Measurements from ENCODE around the gene TIMM44. TPM values are rescaled to one million over a fixed set of nuclear protein-coding genes. Genes with fewer than 3 reads are reported as not detected.

TIMM44 gene
- total RNA-seq, 1 experiment from 2014 or later: 114 TPM

DNA sequence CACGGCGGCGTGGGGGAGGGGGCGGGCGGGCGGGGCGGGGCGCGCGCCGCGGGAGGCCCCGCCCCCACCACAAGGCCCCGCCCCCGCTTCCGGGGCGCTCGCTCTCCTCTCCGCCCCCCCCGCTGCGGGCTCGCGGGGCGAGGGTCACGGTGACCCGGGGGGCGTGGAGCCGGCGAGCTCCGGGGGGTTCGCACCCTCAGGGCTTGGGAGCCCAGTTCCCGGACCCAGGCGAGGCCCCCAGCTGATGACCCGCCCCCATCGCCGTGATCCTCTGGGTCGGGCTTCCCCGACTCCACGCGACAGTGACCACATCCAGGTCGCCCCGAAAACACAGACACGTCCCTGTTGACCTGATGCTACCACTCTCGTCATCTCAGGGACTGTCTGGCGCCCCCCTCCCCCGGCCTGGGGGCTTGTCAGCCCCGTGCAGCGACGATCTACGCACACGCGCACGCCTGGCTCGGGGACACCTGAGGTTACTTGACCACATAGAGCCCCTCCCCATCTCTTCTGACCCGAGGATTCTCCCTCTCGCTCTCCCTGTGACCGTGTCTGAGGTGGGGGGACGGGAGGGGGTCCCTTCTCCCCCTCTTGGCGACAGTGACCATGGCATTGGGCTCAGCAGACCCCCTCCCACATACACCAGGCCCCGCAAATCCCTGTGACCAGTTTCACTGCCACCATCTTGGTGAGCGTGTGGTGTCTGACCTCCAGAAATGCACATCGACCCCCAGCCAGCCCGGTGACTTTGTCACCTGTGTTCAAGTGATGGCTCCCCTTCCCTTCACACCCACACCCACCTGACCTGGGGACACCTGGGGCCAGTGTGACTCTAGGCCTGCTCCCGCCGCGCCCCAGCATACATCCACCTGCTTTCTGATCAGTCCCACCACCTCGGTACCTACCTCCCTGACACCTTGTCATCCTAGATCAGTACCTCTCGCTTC lies 39.1 kb downstream of the TIMM44 start:
- H3K23ac ChIP-seq (ENCODE audit: insufficient read length, low read depth, low read length): no peak overlapping the region
- TF ChIP-seq CTCF (conservative IDR thresholded peaks at IDR 0.05): no peak
- H4K91ac ChIP-seq (ENCODE audit: insufficient read length, low read depth, low read length): no peak overlapping the region
- H3K9me3 Mint-ChIP-seq: no peaks in the 10 kb centered on the region; a peak in 3 of 5 replicates
- no peak for DNase-seq
- peaks cover 15 to 24% of the 10 kb centered on the region in 2 experiments for H3K4me1 Mint-ChIP-seq
- H2BK120ac ChIP-seq (ENCODE audit: low read depth, low read length, poor library complexity, severe bottlenecking): no peak overlapping the region
- H2AK5ac ChIP-seq (ENCODE audit: insufficient read length, low read length): no peak overlapping the region
- no peaks in the 10 kb centered on the region for H3K27me3 ChIP-seq (ENCODE audit: insufficient read depth, low read length)
- no peak overlapping the region for H4K5ac ChIP-seq (ENCODE audit: insufficient read length, low read depth, low read length)
- H3K79me2 ChIP-seq (ENCODE audit: insufficient read depth, low read length): peaks cover 6% of the 10 kb centered on the region; the same call in 1 of the 2 replicates
- H3K27ac ChIP-seq (ENCODE audit: insufficient read length, low read depth, low read length): no peak overlapping the region
- H3K56ac ChIP-seq (ENCODE audit: insufficient read length, low read depth, low read length): no peak overlapping the region
- H2AFZ ChIP-seq (ENCODE audit: low read length): no peak overlapping the region
- H3K27ac Mint-ChIP-seq: peak overlapping the region; percentile 81 to 97 (median 94); a peak in 5 of 7 replicates
- no peaks in the 10 kb centered on the region for H4K20me1 ChIP-seq (ENCODE audit: control insufficient read depth, insufficient read depth, insufficient read length)
- H2BK15ac ChIP-seq (ENCODE audit: low read depth, low read length): no peak overlapping the region
- WGBS (ENCODE audit: extremely low coverage, insufficient read length, low lambda C conversion rate): no CpG with 5 or more reads among the region's 68 CpGs
- no peaks in the 10 kb centered on the region for H3K9me3 ChIP-seq (ENCODE audit: control insufficient read depth, low read depth, low read length)
- peaks cover 3% of the 10 kb centered on the region for H3K27me3 Mint-ChIP-seq (ENCODE audit: low read depth)
- peaks cover 10 to 20% (median 12%) of the 10 kb centered on the region in 3 experiments for H3K36me3 Mint-ChIP-seq (ENCODE audit: insufficient read depth in 1 of 3, low read depth in 3 of 3)
- no peak overlapping the region for H2BK20ac ChIP-seq (ENCODE audit: low read depth, low read length, poor library complexity, severe bottlenecking)
- no peak overlapping the region for H3T11ph ChIP-seq (ENCODE audit: low read length)
- peak overlapping the region; percentile 52 for H3K18ac ChIP-seq (ENCODE audit: insufficient read length, low read depth, low read length)
- peak overlapping the region; percentile 86 to 93 for H3K4me3 Mint-ChIP-seq
- H4K8ac ChIP-seq (replicated peaks; ENCODE audit: insufficient read length, low read depth, low read length): no peak overlapping the region
- 0 out of 2 replicates have a peak, but pooled peaks cover 4% of the 10 kb centered on the region for H3K4me1 ChIP-seq (ENCODE audit: insufficient read depth, low read length)
- H2BK5ac ChIP-seq (ENCODE audit: insufficient read length, low read length): no peak overlapping the region
- no peak overlapping the region for H2BK12ac ChIP-seq (ENCODE audit: insufficient read length, low read depth, low read length)
- peak overlapping the region; percentile 73 for H3K14ac ChIP-seq (ENCODE audit: insufficient read depth, low read length)
- peak overlapping the region; percentile 91 for H3K4me2 ChIP-seq (ENCODE audit: insufficient read depth, insufficient read length, low read length)
- H3K4ac ChIP-seq (ENCODE audit: low read depth, low read length): no peak overlapping the region
- H3K79me1 ChIP-seq (ENCODE audit: insufficient read depth, low read depth, low read length, poor library complexity, severe bottlenecking): no peaks in the 10 kb centered on the region
- peak overlapping the region; percentile 12 for H3K9ac ChIP-seq (ENCODE audit: extremely low read depth, insufficient read length, low read length)
- H3K23me2 ChIP-seq (ENCODE audit: insufficient read length, low read depth, low read length, poor library complexity, severe bottlenecking): peaks cover 19% of the 10 kb centered on the region
